Nephron (organoid): ENCODE measurements around the gene GRIN1.

ENCODE experiments used
- H3K27ac Mint-ChIP-seq, 3 experiments: 2 replicates each; pipeline ENCODE4 v1.8.0; 2020; ENCODE audit warnings: mixed read lengths in 3 of 3, mild to moderate bottlenecking in 2 of 3, moderate library complexity in 1 of 3
- H3K27me3 Mint-ChIP-seq: 2 replicates; pipeline ENCODE4 v1.8.0; 2021; ENCODE audit warnings: low read depth, mild to moderate bottlenecking, moderate library complexity, mixed read lengths
- H3K36me3 Mint-ChIP-seq: 2 replicates; pipeline ENCODE4 v1.8.0; 2020; ENCODE audit warnings: low read depth, mixed read lengths
- H3K4me1 Mint-ChIP-seq: 2 replicates; pipeline ENCODE4 v1.8.0; 2020; ENCODE audit warnings: mixed read lengths
- H3K4me3 Mint-ChIP-seq, 3 experiments: 2 replicates each; pipeline ENCODE4 v1.8.0; 2020; ENCODE audit warnings: mild to moderate bottlenecking in 3 of 3, mixed read lengths in 3 of 3, moderate library complexity in 2 of 3
- H3K9me3 Mint-ChIP-seq: 2 replicates; pipeline ENCODE4 v1.8.0; 2020; ENCODE audit warnings: mixed read lengths
- TF ChIP-seq, protein P1 (sequence below), 3 experiments: fragments of 200-600 bp; sonication (generic); IDR thresholded peaks; one replicate each; pipeline ENCODE4 v1.5.0; 2021; ENCODE audit warnings: antibody characterized with exemption in 3 of 3; ENCODE audit not compliant: unreplicated experiment in 3 of 3

Gene GRIN1

DNA sequence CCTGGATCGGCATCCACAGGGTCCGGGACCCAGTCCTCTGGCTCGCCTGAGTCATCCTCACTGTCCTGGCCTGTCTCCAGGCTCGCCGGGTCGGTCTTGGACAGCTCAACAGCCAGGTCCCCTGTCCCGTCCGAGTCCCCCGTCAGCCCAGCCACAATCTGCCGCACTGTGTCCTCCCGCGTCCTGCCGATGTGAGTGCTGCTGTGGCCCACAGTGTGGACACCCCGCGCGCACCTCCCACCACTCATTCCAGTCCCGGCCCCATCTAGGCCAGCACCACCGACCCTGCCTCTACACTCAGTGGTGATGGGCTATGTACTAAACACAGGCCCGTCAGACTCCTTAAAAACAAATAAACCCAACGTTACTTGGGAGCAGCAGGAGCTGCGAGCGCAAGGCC lies 42.7 kb downstream of the GRIN1 start:
- Mint-ChIP-seq H3K4me1 (peaks cover 2% of the 10 kb centered on the region), H3K27ac (no peak overlapping the region), H3K9me3 (no peaks in the 10 kb centered on the region), H3K27me3 (peaks cover under 1% of the 10 kb centered on the region), H3K4me3 (no peak overlapping the region), H3K36me3 (peaks cover 22% of the 10 kb centered on the region)
- TF ChIP-seq, protein P1, sequence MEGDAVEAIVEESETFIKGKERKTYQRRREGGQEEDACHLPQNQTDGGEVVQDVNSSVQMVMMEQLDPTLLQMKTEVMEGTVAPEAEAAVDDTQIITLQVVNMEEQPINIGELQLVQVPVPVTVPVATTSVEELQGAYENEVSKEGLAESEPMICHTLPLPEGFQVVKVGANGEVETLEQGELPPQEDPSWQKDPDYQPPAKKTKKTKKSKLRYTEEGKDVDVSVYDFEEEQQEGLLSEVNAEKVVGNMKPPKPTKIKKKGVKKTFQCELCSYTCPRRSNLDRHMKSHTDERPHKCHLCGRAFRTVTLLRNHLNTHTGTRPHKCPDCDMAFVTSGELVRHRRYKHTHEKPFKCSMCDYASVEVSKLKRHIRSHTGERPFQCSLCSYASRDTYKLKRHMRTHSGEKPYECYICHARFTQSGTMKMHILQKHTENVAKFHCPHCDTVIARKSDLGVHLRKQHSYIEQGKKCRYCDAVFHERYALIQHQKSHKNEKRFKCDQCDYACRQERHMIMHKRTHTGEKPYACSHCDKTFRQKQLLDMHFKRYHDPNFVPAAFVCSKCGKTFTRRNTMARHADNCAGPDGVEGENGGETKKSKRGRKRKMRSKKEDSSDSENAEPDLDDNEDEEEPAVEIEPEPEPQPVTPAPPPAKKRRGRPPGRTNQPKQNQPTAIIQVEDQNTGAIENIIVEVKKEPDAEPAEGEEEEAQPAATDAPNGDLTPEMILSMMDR (IDR thresholded peaks at IDR 0.05; ENCODE audit: unreplicated experiment in 3 of 3), result no peak

DNA sequence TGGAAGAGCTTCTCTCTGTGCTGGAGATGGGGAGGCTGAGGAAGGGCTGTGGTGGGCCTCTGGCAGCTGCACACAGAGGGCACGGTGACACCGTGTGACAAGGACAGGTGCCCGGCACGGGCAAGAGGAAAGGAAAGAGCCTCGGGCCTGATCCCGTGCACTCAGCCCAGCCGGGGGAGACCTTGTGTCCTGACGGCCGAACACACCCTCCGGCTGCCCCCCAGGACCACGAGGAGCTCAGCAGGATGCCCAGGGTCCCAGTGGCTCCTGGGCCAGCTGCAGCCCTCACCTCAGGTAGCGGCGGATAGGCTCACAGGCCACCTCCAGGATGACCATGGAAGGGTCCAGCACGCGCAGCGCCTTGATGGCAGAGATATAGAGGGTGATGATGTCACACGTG lies 43.9 kb downstream of the GRIN1 start:
- no peak overlapping the region for H3K4me3 Mint-ChIP-seq
- H3K4me1 Mint-ChIP-seq, result peaks cover 13% of the 10 kb centered on the region
- no peak overlapping the region for H3K27ac Mint-ChIP-seq
- peaks cover 14% of the 10 kb centered on the region for H3K36me3 Mint-ChIP-seq
- H3K27me3 Mint-ChIP-seq, result no peaks in the 10 kb centered on the region
- H3K9me3 Mint-ChIP-seq, result no peaks in the 10 kb centered on the region
- TF ChIP-seq, protein P1 (IDR thresholded peaks at IDR 0.05; ENCODE audit: unreplicated experiment in 3 of 3), result no peak

DNA sequence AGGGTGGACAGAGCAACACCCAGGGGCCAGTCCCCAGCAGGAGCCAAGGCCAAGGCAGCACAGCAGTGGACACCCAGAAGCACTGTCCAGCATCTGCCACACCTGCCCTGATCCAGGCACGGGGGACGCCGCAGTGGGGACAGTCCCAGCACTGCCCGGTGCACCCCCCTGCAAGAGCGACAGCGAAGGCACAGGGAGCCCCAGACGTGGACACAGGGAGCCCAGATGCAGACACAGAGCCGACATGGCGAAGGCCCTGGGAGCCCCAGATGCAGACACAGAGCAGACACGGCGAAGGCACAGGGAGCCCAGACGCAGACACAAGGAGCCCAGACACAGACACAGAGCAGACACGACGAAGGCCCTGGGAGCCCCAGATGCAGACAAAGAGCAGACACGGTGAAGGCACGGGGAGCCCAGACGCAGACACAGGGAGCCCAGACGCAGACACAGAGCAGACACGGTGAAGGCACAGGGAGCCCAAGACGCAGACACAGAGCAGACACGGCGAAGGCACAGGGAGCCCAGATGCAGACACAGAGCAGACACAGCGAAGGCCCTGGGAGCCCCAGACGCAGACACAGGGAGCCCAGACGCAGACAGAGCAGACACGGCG lies 45.1 kb downstream of the GRIN1 start:
- Mint-ChIP-seq H3K4me3 (peak overlapping the region; percentile 46 to 78 (median 71)), H3K27me3 (no peaks in the 10 kb centered on the region), H3K36me3 (peaks cover 14% of the 10 kb centered on the region), H3K27ac (no peak overlapping the region), H3K4me1 (peaks cover 17% of the 10 kb centered on the region), H3K9me3 (no peaks in the 10 kb centered on the region)
- TF ChIP-seq, protein P1 (IDR thresholded peaks at IDR 0.05; ENCODE audit: unreplicated experiment in 3 of 3), result no peak

DNA sequence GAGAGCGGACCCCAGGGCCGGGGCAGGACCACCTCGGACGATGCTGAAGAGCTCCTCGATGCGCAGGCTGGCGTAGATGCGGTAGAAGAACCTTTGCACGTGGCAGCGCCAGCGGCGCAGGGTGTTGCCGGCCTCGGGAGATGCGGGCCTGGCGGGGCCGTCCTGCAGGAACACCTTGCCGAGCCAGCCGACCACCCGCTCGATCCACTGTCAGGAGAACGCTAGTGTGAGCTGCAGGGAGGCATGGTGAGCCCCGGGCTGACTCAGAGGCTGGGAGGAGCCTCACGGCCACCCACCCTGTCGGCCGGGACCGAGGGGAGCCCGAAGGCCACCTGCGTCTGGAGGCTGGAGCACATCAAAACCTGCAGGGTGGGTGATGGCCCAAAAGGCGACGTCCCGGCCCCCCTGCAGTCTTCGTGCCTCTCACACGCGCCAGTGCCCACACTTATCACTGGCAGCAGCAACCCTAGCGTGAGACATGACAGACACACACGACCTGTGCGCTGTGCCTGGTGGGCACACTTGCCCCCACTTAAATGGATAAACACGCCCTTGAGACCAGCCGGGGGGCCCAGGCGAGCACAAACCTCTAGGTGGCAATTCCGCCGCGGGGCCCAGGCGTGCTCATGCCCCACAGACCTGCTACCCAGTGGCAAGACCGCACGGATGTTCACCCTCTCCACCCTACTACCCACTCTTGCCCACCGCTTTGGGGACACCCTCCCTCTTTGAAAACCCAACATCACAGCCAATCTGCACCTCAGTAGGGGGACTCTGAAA lies 46.1 kb downstream of the GRIN1 start:
- Mint-ChIP-seq H3K36me3 (peaks cover 11% of the 10 kb centered on the region), H3K9me3 (no peaks in the 10 kb centered on the region), H3K27ac (no peak overlapping the region), H3K27me3 (no peaks in the 10 kb centered on the region), H3K4me1 (peaks cover 24% of the 10 kb centered on the region), H3K4me3 (no peak overlapping the region)
- TF ChIP-seq, protein P1 (IDR thresholded peaks at IDR 0.05; ENCODE audit: unreplicated experiment in 3 of 3), result no peak

DNA sequence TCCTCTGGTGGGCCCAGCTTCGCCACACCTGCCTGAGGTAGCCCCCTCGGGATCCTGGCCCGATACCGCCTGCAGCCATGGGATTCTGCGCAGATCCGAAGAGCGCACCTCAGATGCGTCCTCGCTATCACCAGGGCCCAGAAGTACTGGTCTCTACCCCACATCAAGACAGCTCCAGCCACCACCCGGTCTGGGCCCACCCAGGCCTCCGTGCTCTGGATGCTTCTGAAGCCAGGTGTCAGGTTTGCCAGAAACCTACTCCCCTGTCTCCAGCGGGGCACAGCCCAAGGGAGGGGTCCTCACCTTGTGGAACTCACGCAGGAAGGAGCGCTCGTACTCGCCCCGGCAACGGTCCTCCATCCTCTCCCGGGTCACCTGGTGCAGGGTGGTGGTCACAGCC lies 47.0 kb downstream of the GRIN1 start:
- H3K27ac Mint-ChIP-seq, result no peak overlapping the region
- H3K4me3 Mint-ChIP-seq, result peak overlapping the region; percentile 91 to 95 (median 94)
- TF ChIP-seq, protein P1 (IDR thresholded peaks at IDR 0.05; ENCODE audit: unreplicated experiment in 3 of 3), result no peak
- no peaks in the 10 kb centered on the region for H3K9me3 Mint-ChIP-seq
- H3K36me3 Mint-ChIP-seq, result peaks cover 11% of the 10 kb centered on the region
- H3K4me1 Mint-ChIP-seq, result peaks cover 30% of the 10 kb centered on the region
- H3K27me3 Mint-ChIP-seq, result no peaks in the 10 kb centered on the region
